Uterus (tissue), 4 donors: ENCODE data around the gene OR6K3. TPM values are rescaled to one million over a fixed set of nuclear protein-coding genes. Genes with fewer than 3 reads are reported as not detected.

Experiments used
- DNase-seq, 2 donors: peaks; one replicate each; pipeline ENCODE4 v3.0.0-alpha.2; 2019 to 2020
- H3K27ac ChIP-seq, 2 donors: fragments of 200-600 bp; sonication (generic); 1 replicate in 1 of 2; 2 replicates in 1 of 2; pipeline ENCODE4 v1.5.1; 2016 to 2018
- H3K27me3 ChIP-seq, 2 donors: fragments of 200-600 bp; sonication (generic); one replicate each; pipeline ENCODE4 v1.5.1; 2018 to 2019; ENCODE audit warnings: control low read depth in 1 of 2
- H3K36me3 ChIP-seq, 2 donors: fragments of 200-600 bp; sonication (generic); one replicate each; pipeline ENCODE4 v1.5.1; 2019; ENCODE audit warnings: control low read depth in 1 of 2
- H3K4me1 ChIP-seq, 2 donors: fragments of 200-600 bp; sonication (generic); one replicate each; pipeline ENCODE4 v1.5.1; 2018 to 2019; ENCODE audit warnings: control low read depth in 1 of 2
- H3K4me3 ChIP-seq, 2 donors: fragments of 200-600 bp; sonication (generic); 1 replicate in 1 of 2; 2 replicates in 1 of 2; pipeline ENCODE4 v1.5.1; 2018 to 2019; ENCODE audit warnings: mild to moderate bottlenecking in 1 of 2
- H3K9me3 ChIP-seq, 2 donors: fragments of 200-600 bp; sonication (generic); one replicate each; pipeline ENCODE4 v1.5.1; 2019; ENCODE audit warnings: control low read depth in 1 of 2
- POLR2A ChIP-seq, 2 donors: fragments of 450-650 bp; IDR thresholded peaks; one replicate each; pipeline ENCODE4 v1.6.1; 2016; ENCODE audit warnings: antibody characterized with exemption in 2 of 2, mild to moderate bottlenecking in 1 of 2, moderate library complexity in 1 of 2
- intact Hi-C: fragments of 100-400 bp; cut with DNase I; formaldehyde crosslinking; loops from one replicate; pipeline ENCODE4 v1.15.1; 2023; ENCODE audit warnings: low total_unique reads
- total RNA-seq, 4 donors: library from RNA; depleted of rRNA in 3 of 4; stranded (reverse); fragments of >200 nt in 3 of 4; gene quantifications; one replicate each; pipeline versions ENCODE4 v1.1.0 to v1.2.4, GENCODE V29; 2014 to 2023
- TF ChIP-seq, protein P1 (sequence below), 4 experiments: fragments of 200-600 bp in 2 of 4; fragments of 450-650 bp in 2 of 4; sonication (generic) in 2 of 4; IDR thresholded peaks; one replicate each; pipeline ENCODE4 v1.5.1; 2016 to 2019; ENCODE audit warnings: antibody characterized with exemption in 4 of 4, mild to moderate bottlenecking in 2 of 4, moderate library complexity in 1 of 4
- donor health status: DM: yes; HTN: yes; CAD: no.

OR6K3 gene
- total RNA-seq, 4 donors from 2014 or later = not detected

DNA sequence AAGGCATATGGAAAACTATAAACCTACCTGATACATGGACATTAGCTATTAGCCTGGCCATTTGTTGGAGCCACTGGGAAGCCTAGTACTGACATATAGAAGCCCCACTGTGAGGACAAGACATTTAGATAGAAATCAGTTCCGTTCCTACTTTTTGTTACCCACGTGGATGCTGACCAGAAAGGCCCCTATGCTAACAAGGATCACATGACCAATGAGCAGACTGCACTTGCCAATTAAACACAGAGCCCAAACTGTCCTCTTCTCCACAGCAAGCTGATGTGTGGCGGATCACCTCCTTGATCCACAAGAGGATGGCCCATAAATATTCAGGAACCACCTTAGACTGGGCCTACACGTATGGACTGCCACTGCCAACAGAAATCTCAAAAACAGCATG lies 11.2 kb upstream of the OR6K3 start:
- Histone ChIP-seq H3K36me3 (no peaks in the 10 kb centered on the region), H3K4me1 (no peaks in the 10 kb centered on the region), H3K9me3 (no peaks in the 10 kb centered on the region), H3K4me3 (no peak overlapping the region), H3K27me3 (no peaks in the 10 kb centered on the region), H3K27ac (no peak overlapping the region)
- no peak for DNase-seq
- no peak for TF ChIP-seq POLR2A (IDR thresholded peaks at IDR 0.05)
- TF ChIP-seq, protein P1, sequence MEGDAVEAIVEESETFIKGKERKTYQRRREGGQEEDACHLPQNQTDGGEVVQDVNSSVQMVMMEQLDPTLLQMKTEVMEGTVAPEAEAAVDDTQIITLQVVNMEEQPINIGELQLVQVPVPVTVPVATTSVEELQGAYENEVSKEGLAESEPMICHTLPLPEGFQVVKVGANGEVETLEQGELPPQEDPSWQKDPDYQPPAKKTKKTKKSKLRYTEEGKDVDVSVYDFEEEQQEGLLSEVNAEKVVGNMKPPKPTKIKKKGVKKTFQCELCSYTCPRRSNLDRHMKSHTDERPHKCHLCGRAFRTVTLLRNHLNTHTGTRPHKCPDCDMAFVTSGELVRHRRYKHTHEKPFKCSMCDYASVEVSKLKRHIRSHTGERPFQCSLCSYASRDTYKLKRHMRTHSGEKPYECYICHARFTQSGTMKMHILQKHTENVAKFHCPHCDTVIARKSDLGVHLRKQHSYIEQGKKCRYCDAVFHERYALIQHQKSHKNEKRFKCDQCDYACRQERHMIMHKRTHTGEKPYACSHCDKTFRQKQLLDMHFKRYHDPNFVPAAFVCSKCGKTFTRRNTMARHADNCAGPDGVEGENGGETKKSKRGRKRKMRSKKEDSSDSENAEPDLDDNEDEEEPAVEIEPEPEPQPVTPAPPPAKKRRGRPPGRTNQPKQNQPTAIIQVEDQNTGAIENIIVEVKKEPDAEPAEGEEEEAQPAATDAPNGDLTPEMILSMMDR (IDR thresholded peaks at IDR 0.05) = no peak
- intact Hi-C loops = no loop called here

DNA sequence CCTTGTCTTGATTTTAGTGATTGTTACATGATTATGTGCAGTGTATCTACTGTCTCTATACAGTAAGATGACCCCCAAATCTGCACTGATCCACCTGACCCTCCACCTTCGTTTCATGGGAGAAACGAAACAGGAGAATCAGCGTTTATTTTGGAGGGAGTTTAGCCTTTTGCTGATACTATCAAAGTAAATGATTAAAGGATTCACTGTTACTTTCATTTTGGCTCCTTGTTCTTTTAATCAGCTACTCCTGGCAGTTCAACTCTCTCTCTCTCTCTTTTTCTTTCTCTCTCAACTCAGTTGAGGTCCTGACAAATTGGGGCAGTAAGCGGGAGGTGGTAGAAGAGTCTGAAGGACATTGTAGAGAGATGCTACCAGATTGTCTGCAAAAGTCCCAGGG lies 9.9 kb upstream of the OR6K3 start:
- intact Hi-C loops = no loop called here

DNA sequence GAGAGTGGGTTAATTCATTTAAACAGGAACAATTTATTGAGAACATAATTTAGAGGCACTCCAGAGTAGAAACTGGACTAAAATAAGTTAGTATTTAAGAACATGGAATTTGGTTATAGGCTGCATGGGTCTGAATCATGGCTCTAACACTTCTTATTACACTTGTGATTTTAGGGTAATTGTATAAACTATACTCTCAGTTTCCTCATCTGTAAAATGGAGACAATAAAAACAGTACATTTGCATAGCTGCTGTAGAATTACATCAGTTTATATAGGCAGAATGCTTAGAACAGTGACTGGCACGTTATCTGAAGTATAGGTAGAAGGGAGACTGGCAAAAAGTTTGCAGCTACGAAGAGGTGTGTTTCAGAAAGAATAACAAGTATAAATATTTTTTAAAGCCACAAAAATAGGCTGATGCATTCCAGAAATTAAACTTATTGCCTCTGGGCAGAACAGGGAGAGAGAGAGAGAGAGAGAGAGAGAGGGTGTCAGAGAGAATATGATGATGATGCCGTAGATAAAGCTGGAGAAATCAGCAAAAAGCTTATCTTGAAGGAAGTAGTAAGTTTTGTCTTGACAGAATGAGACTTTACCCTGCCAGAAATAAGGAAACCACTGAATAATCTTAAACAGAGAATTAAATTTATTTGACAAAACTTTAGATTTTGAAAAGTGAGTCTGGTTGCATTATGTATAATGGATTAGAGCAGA lies 8.1 kb upstream of the OR6K3 start:
- no peaks in the 10 kb centered on the region for H3K36me3 ChIP-seq
- DNase-seq = no peak

More for the DNA sequence above, 9.9 kb upstream of the OR6K3 start:
- Histone ChIP-seq H3K9me3 (no peaks in the 10 kb centered on the region), H3K27ac (no peak overlapping the region), H3K4me1 (no peaks in the 10 kb centered on the region), H3K36me3 (no peaks in the 10 kb centered on the region), H3K4me3 (no peak overlapping the region), H3K27me3 (no peaks in the 10 kb centered on the region)
- no peak for DNase-seq
- no peak for TF ChIP-seq POLR2A (IDR thresholded peaks at IDR 0.05)
- TF ChIP-seq, protein P1 (IDR thresholded peaks at IDR 0.05) = no peak

DNA sequence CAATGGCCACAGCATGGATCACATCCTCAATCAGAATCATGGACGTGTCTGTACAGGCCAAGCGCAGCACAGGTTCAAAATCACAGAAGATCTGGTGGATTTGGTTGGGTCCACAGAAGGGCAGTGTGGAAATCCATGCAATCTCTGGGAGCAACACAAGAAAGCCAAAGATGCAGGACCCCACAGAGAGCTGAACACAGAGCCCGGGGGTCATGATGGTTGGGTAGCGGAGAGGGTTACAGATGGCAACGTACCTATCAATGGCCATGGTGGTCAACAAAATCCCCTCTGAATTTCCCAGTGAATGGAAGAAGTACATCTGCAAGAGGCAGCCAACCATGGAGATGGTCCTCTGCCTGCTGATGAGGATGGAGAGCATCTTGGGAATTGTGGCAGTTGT lies 3.9 kb upstream of the OR6K3 start:
- Histone ChIP-seq H3K4me1 (no peaks in the 10 kb centered on the region), H3K27ac (no peak overlapping the region), H3K36me3 (no peaks in the 10 kb centered on the region), H3K27me3 (no peaks in the 10 kb centered on the region), H3K4me3 (no peak overlapping the region), H3K9me3 (no peaks in the 10 kb centered on the region)
- intact Hi-C loops = no loop called here
- TF ChIP-seq, protein P1 (IDR thresholded peaks at IDR 0.05) = no peak
- no peak for TF ChIP-seq POLR2A (IDR thresholded peaks at IDR 0.05)
- DNase-seq = no peak

More for the DNA sequence above, 8.1 kb upstream of the OR6K3 start:
- H3K4me3 ChIP-seq = no peak overlapping the region
- intact Hi-C loops = no loop called here
- no peak for TF ChIP-seq POLR2A (IDR thresholded peaks at IDR 0.05)
- TF ChIP-seq, protein P1 (IDR thresholded peaks at IDR 0.05) = no peak
- H3K9me3 ChIP-seq = no peaks in the 10 kb centered on the region
- no peaks in the 10 kb centered on the region for H3K27me3 ChIP-seq
- H3K27ac ChIP-seq = no peak overlapping the region
- H3K4me1 ChIP-seq = no peaks in the 10 kb centered on the region

DNA sequence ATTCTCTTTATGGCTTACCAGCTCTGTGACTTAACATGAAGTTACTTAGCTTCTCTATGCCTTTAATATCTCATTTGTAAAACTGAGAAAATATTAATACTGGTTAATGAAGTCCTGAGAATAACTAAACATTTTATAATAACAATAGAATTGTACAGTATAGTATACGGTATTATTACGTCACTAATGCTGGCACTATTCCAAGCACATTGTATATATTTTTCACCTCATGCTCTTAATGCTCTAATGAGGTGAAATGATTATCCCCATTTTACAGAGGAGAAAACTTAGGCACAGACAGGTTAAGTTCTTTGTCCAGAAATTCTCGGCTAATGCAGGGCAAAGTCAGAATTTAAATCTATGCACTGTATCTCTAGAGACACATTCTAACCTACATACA lies 856 bp downstream of the OR6K3 start:
- no peaks in the 10 kb centered on the region for H3K27me3 ChIP-seq
- H3K36me3 ChIP-seq = no peaks in the 10 kb centered on the region
- no peaks in the 10 kb centered on the region for H3K4me1 ChIP-seq
- no peak overlapping the region for H3K27ac ChIP-seq
- TF ChIP-seq, protein P1 (IDR thresholded peaks at IDR 0.05) = no peak
- TF ChIP-seq POLR2A (IDR thresholded peaks at IDR 0.05) = no peak
- no peak for DNase-seq
- intact Hi-C loops = no loop called here
- no peak overlapping the region for H3K4me3 ChIP-seq
- no peaks in the 10 kb centered on the region for H3K9me3 ChIP-seq
